Uterus (tissue), 4 donors: ENCODE measurements around the gene TXNRD2. TPM values are rescaled to one million over a fixed set of nuclear protein-coding genes. Genes with fewer than 3 reads are reported as not detected.

Source experiments
- DNase-seq, 2 donors: peaks; one replicate each; pipeline ENCODE4 v3.0.0-alpha.2; 2019 to 2020
- H3K27ac ChIP-seq, 2 donors: fragments of 200-600 bp; sonication (generic); 1 replicate in 1 of 2; 2 replicates in 1 of 2; pipeline ENCODE4 v1.5.1; 2016 to 2018
- H3K27me3 ChIP-seq, 2 donors: fragments of 200-600 bp; sonication (generic); one replicate each; pipeline ENCODE4 v1.5.1; 2018 to 2019; ENCODE audit warnings: control low read depth in 1 of 2
- H3K36me3 ChIP-seq, 2 donors: fragments of 200-600 bp; sonication (generic); one replicate each; pipeline ENCODE4 v1.5.1; 2019; ENCODE audit warnings: control low read depth in 1 of 2
- H3K4me1 ChIP-seq, 2 donors: fragments of 200-600 bp; sonication (generic); one replicate each; pipeline ENCODE4 v1.5.1; 2018 to 2019; ENCODE audit warnings: control low read depth in 1 of 2
- H3K4me3 ChIP-seq, 2 donors: fragments of 200-600 bp; sonication (generic); 1 replicate in 1 of 2; 2 replicates in 1 of 2; pipeline ENCODE4 v1.5.1; 2018 to 2019; ENCODE audit warnings: mild to moderate bottlenecking in 1 of 2
- H3K9me3 ChIP-seq, 2 donors: fragments of 200-600 bp; sonication (generic); one replicate each; pipeline ENCODE4 v1.5.1; 2019; ENCODE audit warnings: control low read depth in 1 of 2
- CTCF ChIP-seq, 4 experiments: fragments of 200-600 bp in 2 of 4; fragments of 450-650 bp in 2 of 4; sonication (generic) in 2 of 4; IDR thresholded peaks; one replicate each; pipeline ENCODE4 v1.5.1; 2016 to 2019; ENCODE audit warnings: antibody characterized with exemption in 4 of 4, mild to moderate bottlenecking in 2 of 4, moderate library complexity in 1 of 4
- POLR2A ChIP-seq, 2 donors: fragments of 450-650 bp; IDR thresholded peaks; one replicate each; pipeline ENCODE4 v1.6.1; 2016; ENCODE audit warnings: antibody characterized with exemption in 2 of 2, mild to moderate bottlenecking in 1 of 2, moderate library complexity in 1 of 2
- intact Hi-C: fragments of 100-400 bp; cut with DNase I; formaldehyde crosslinking; loops from one replicate; pipeline ENCODE4 v1.15.1; 2023; ENCODE audit warnings: low total_unique reads
- microRNA-seq: library from miRNA; unstranded; fragments of <30 nt; microRNA quantifications from one replicate; pipeline ENCODE4, GENCODE V29; 2016; ENCODE audit warnings: borderline microRNAs expressed, borderline replicate concordance
- total RNA-seq, 4 donors: library from RNA; depleted of rRNA in 3 of 4; stranded (reverse); fragments of >200 nt in 3 of 4; gene quantifications; one replicate each; pipeline versions ENCODE4 v1.1.0 to v1.2.4, GENCODE V29; 2014 to 2023
- donor health status: DM: yes; HTN: yes; CAD: no.

Gene TXNRD2
- total RNA-seq, 4 donors from 2014 or later, result 14.7 to 48.9 (median 25.6) TPM

GRCh38 chr22:19828035-19828401 lies 113.6 kb downstream of the TXNRD2 start:
- no peak overlapping the region for H3K27ac ChIP-seq
- intact Hi-C loops, result no loop called here
- no peaks in the 10 kb centered on the region for H3K27me3 ChIP-seq
- H3K36me3 ChIP-seq, result no peaks in the 10 kb centered on the region
- no peaks in the 10 kb centered on the region for H3K4me1 ChIP-seq
- DNase-seq, result no peak
- TF ChIP-seq POLR2A (IDR thresholded peaks at IDR 0.05) (no peak), CTCF (IDR thresholded peaks at IDR 0.05) (no peak)
- H3K4me3 ChIP-seq, result no peak overlapping the region
- no peaks in the 10 kb centered on the region for H3K9me3 ChIP-seq

GRCh38 chr22:19827341-19828034 lies 114.1 kb downstream of the TXNRD2 start:
- Histone ChIP-seq H3K36me3 (no peaks in the 10 kb centered on the region), H3K27me3 (no peaks in the 10 kb centered on the region), H3K27ac (no peak overlapping the region), H3K4me1 (no peaks in the 10 kb centered on the region), H3K4me3 (no peak overlapping the region), H3K9me3 (no peaks in the 10 kb centered on the region)
- intact Hi-C loops, result no loop called here
- DNase-seq, result no peak
- no peak for TF ChIP-seq POLR2A (IDR thresholded peaks at IDR 0.05)
- no peak for TF ChIP-seq CTCF (IDR thresholded peaks at IDR 0.05)

- H3K27ac ChIP-seq, result no peak overlapping the region
- no peak for TF ChIP-seq CTCF (IDR thresholded peaks at IDR 0.05)
- TF ChIP-seq POLR2A (IDR thresholded peaks at IDR 0.05), result no peak
These were observed 115.0 kb downstream of the TXNRD2 start for GRCh38 chr22:19826619-19826950.

GRCh38 chr22:19825904-19826618 lies 115.6 kb downstream of the TXNRD2 start:
- no peaks in the 10 kb centered on the region for H3K9me3 ChIP-seq
- no peaks in the 10 kb centered on the region for H3K36me3 ChIP-seq
- TF ChIP-seq POLR2A (IDR thresholded peaks at IDR 0.05) (no peak), CTCF (IDR thresholded peaks at IDR 0.05) (no peak)
- H3K4me3 ChIP-seq, result no peak overlapping the region
- no peak for DNase-seq
- intact Hi-C loops, result no loop called here
- H3K27ac ChIP-seq, result no peak overlapping the region
- H3K4me1 ChIP-seq, result no peaks in the 10 kb centered on the region
- H3K27me3 ChIP-seq, result no peaks in the 10 kb centered on the region

More at GRCh38 chr22:19826619-19826950, 115.0 kb downstream of the TXNRD2 start:
- no peaks in the 10 kb centered on the region for H3K27me3 ChIP-seq
- H3K4me3 ChIP-seq, result no peak overlapping the region
- DNase-seq, result no peak
- intact Hi-C loops, result no loop called here
- H3K9me3 ChIP-seq, result no peaks in the 10 kb centered on the region
- no peaks in the 10 kb centered on the region for H3K4me1 ChIP-seq
- no peaks in the 10 kb centered on the region for H3K36me3 ChIP-seq

Small RNA genes within 50 kb of the gene (microRNA-seq; reads per million reads assigned to microRNA genes)
- not detected for gene MIR4761

Other genes with a start within 250 kb of the TXNRD2 start
- 10 to 100 TPM in 3 of 4 donors, 1 to 10 TPM in 1; 9.4 to 67.6 (median 25.3) TPM for gene SEPTIN5, start 227.3 kb downstream of the TXNRD2 start, total RNA-seq
- gene GP1BB, start 218.3 kb downstream of the TXNRD2 start, total RNA-seq, result 1 to 10 TPM in 2 of 4 donors, under 1 TPM in 1, not detected in 1; 0.76 to 7.4 (median 6.4) TPM
- 10 to 100 TPM in 2 of 4 donors, 1 to 10 TPM in 2; 1.0 to 23.2 (median 5.8) TPM for gene TBX1, start 181.0 kb downstream of the TXNRD2 start, total RNA-seq
- 10 to 100 TPM in 1 of 4 donors, 1 to 10 TPM in 2, under 1 TPM in 1; 0.59 to 12.2 (median 3.1) TPM for gene GNB1L, start 86.9 kb downstream of the TXNRD2 start, total RNA-seq
- gene RTL10, start 86.9 kb downstream of the TXNRD2 start, total RNA-seq, result 10 to 100 TPM in 3 of 4 donors, 1 to 10 TPM in 1; 6.8 to 24.3 (median 17.7) TPM
- gene COMT, start within 50 bp of the TXNRD2 start, total RNA-seq, result 100 to 1,000 TPM in 2 of 4 donors, 10 to 100 TPM in 2; 88.9 to 175 (median 108) TPM
- 10 to 100 TPM in 2 of 4 donors, 1 to 10 TPM in 2; 1.5 to 43.4 (median 16.6) TPM for gene ARVCF, start 75.0 kb upstream of the TXNRD2 start, total RNA-seq
- gene TANGO2, start 79.3 kb upstream of the TXNRD2 start, total RNA-seq, result 10 to 100 TPM in 2 of 4 donors, 1 to 10 TPM in 2; 2.8 to 25.1 (median 13.3) TPM
- gene DGCR8, start 138.4 kb upstream of the TXNRD2 start, total RNA-seq, result 10 to 100 TPM; 13.2 to 56.2 (median 33.5) TPM
- gene RANBP1, start 174.3 kb upstream of the TXNRD2 start, total RNA-seq, result 100 to 1,000 TPM in 2 of 4 donors, 10 to 100 TPM in 2; 57.6 to 233 (median 135) TPM
- 100 to 1,000 TPM in 1 of 4 donors, 10 to 100 TPM in 3; 30.9 to 123 (median 45.3) TPM for gene TRMT2A, start 175.4 kb upstream of the TXNRD2 start, total RNA-seq
- gene ZDHHC8, start 190.0 kb upstream of the TXNRD2 start, total RNA-seq, result 10 to 100 TPM in 3 of 4 donors, 1 to 10 TPM in 1; 2.4 to 87.9 (median 20.1) TPM
- 1 to 10 TPM in 2 of 4 donors, not detected in 2; 2.7 to 4.3 TPM for gene CCDC188, start 209.2 kb upstream of the TXNRD2 start, total RNA-seq